ENCODE measurements around the gene AXIN2. TPM values are rescaled to one million over a fixed set of nuclear protein-coding genes. Genes with fewer than 3 reads are reported as not detected.
A peak's percentile ranks its signal among the peaks of the same experiment; 100 is the strongest.

Gene AXIN2
- total RNA-seq, 1 experiment from 2014 or later = 168 TPM

DNA sequence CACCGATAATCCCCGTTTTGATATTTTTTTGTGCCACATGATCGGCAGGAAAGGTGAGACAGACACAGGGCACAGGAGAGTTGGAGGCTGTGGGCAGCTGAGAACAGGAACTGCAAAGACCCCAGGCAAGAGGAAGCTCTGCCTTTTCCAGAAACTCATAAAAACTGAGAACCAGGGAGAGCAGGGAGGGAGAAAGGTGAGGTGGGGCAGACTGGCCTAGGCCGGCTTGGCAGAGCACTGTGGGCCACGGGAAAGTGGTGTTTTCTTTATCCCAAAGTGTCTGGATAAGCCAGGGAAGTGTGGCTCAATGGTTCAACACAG, 11.8 kb upstream of the AXIN2 start:
- CTCF ChIA-PET = no interaction called here
- Mint-ChIP-seq H3K27ac (ENCODE audit: unreplicated experiment) (no peak overlapping the region), H3K4me3 (ENCODE audit: unreplicated experiment) (peak overlapping the region; percentile 43), H3K27me3 (ENCODE audit: insufficient read depth, unreplicated experiment) (no peaks in the 10 kb centered on the region), H3K9me3 (ENCODE audit: unreplicated experiment) (no peaks in the 10 kb centered on the region), H3K36me3 (ENCODE audit: insufficient read depth, unreplicated experiment) (no peaks in the 10 kb centered on the region), H3K4me1 (ENCODE audit: low read depth, unreplicated experiment) (peaks cover 45% of the 10 kb centered on the region)
- POLR2A ChIA-PET = no interaction called here
- TF ChIP-seq, protein P1, sequence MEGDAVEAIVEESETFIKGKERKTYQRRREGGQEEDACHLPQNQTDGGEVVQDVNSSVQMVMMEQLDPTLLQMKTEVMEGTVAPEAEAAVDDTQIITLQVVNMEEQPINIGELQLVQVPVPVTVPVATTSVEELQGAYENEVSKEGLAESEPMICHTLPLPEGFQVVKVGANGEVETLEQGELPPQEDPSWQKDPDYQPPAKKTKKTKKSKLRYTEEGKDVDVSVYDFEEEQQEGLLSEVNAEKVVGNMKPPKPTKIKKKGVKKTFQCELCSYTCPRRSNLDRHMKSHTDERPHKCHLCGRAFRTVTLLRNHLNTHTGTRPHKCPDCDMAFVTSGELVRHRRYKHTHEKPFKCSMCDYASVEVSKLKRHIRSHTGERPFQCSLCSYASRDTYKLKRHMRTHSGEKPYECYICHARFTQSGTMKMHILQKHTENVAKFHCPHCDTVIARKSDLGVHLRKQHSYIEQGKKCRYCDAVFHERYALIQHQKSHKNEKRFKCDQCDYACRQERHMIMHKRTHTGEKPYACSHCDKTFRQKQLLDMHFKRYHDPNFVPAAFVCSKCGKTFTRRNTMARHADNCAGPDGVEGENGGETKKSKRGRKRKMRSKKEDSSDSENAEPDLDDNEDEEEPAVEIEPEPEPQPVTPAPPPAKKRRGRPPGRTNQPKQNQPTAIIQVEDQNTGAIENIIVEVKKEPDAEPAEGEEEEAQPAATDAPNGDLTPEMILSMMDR (IDR thresholded peaks at IDR 0.05; ENCODE audit: insufficient read depth in 1 of 2, low read depth in 1 of 2, low read length in 1 of 2, severe bottlenecking in 1 of 2, unreplicated experiment in 1 of 2) = no peak
- BruUV-seq (replicated peaks) = no TSS peak
- no peak for DNase-seq
- Histone ChIP-seq H3K4me1 (peaks cover 31% of the 10 kb centered on the region), H3K36me3 (ENCODE audit: control insufficient read depth, insufficient read depth, low read length) (no peaks in the 10 kb centered on the region), H3K27me3 (replicated peaks; ENCODE audit: control insufficient read depth, insufficient read depth, low read length) (no peaks in the 10 kb centered on the region), H3K4me3 (ENCODE audit: low read depth, low read length) (no peak overlapping the region), H3K9me3 (no peaks in the 10 kb centered on the region)
- intact Hi-C loops (cut with micrococcal nuclease; ENCODE audit: unreplicated experiment) = no loop called here

DNA sequence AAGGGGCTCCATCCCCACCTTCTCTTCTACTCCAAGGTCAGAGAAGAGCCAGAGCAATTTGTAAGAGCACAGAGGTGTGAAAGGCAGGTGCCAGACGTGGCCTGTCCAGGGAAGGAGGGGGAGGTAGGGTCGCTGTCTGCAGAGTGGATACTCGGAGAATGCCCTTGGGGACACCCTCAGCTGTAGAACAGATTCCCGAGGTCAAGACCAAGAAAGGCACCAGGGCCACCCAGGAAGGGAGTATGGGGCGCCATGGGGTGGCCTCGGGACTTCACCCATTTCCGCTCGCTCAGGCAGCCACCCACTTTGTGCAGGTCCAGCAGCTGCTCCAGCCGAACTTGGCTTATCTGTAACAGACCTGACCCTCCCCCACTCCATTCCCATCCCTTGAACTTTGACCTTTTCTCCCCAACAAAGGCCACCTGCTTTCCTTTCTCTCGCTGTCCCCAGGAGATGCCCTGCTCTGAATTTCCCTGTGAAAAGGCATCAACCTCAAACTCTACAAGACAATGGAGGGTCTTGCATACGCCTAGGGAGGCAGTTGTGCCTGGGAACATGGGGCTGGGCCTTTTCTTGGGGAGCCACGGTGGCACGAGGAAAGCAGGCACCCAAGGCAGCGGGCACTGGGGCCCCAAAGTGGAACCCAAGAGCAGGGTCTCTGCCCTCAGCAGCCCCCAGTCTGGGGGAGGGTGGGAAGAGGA, 11.3 kb upstream of the AXIN2 start:
- H3K4me1 Mint-ChIP-seq (ENCODE audit: low read depth, unreplicated experiment) = peaks cover 45% of the 10 kb centered on the region
- peaks cover 29% of the 10 kb centered on the region for H3K4me1 ChIP-seq
- TF ChIP-seq, protein P1 (IDR thresholded peaks at IDR 0.05; ENCODE audit: insufficient read depth in 1 of 2, low read depth in 1 of 2, low read length in 1 of 2, severe bottlenecking in 1 of 2, unreplicated experiment in 1 of 2) = no peak
- no peak overlapping the region for H3K27ac Mint-ChIP-seq (ENCODE audit: unreplicated experiment)
- ChIA-PET POLR2A (no interaction called here), CTCF (no interaction called here)
- H3K9me3 ChIP-seq = no peaks in the 10 kb centered on the region
- no peak for DNase-seq
- intact Hi-C loops (cut with micrococcal nuclease; ENCODE audit: unreplicated experiment) = no loop called here
- no peaks in the 10 kb centered on the region for H3K27me3 ChIP-seq (replicated peaks; ENCODE audit: control insufficient read depth, insufficient read depth, low read length)
- no peaks in the 10 kb centered on the region for H3K36me3 Mint-ChIP-seq (ENCODE audit: insufficient read depth, unreplicated experiment)
- H3K4me3 Mint-ChIP-seq (ENCODE audit: unreplicated experiment) = peak overlapping the region; percentile 43
- no peak overlapping the region for H3K4me3 ChIP-seq (ENCODE audit: low read depth, low read length)
- BruUV-seq (replicated peaks) = no TSS peak
- H3K9me3 Mint-ChIP-seq (ENCODE audit: unreplicated experiment) = no peaks in the 10 kb centered on the region
- H3K27me3 Mint-ChIP-seq (ENCODE audit: insufficient read depth, unreplicated experiment) = no peaks in the 10 kb centered on the region
- no peaks in the 10 kb centered on the region for H3K36me3 ChIP-seq (ENCODE audit: control insufficient read depth, insufficient read depth, low read length)

DNA sequence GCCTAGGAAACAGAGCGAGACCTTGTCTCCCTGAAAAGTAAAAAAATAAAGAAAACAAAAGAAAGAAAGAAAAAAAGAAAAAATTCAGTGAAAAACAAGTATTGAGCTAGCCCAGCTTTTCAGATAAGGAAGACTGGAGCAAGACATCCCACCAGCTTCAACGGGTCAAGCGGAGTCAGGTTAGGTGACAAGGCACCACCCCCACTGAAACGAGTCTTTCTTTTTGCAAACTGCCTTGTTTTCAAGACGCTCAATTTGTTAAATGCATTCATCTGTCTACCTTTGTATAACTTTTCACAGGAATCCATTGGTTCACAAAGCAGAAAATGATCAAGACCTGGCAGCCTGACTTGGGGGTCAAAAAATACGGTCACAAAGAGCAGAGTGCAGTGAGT, 10.7 kb upstream of the AXIN2 start:
- no peak overlapping the region for H3K4me3 Mint-ChIP-seq (ENCODE audit: unreplicated experiment)
- H3K4me1 ChIP-seq = peaks cover 23% of the 10 kb centered on the region
- ChIA-PET POLR2A (no interaction called here), CTCF (no interaction called here)
- no peak for DNase-seq
- peaks cover 39% of the 10 kb centered on the region for H3K4me1 Mint-ChIP-seq (ENCODE audit: low read depth, unreplicated experiment)
- H3K27me3 ChIP-seq (replicated peaks; ENCODE audit: control insufficient read depth, insufficient read depth, low read length) = no peaks in the 10 kb centered on the region
- intact Hi-C loops (cut with micrococcal nuclease; ENCODE audit: unreplicated experiment) = no loop called here
- H3K9me3 Mint-ChIP-seq (ENCODE audit: unreplicated experiment) = no peaks in the 10 kb centered on the region
- H3K9me3 ChIP-seq = no peaks in the 10 kb centered on the region
- no peak overlapping the region for H3K27ac Mint-ChIP-seq (ENCODE audit: unreplicated experiment)
- no peak overlapping the region for H3K4me3 ChIP-seq (ENCODE audit: low read depth, low read length)
- no peaks in the 10 kb centered on the region for H3K36me3 ChIP-seq (ENCODE audit: control insufficient read depth, insufficient read depth, low read length)
- H3K27me3 Mint-ChIP-seq (ENCODE audit: insufficient read depth, unreplicated experiment) = no peaks in the 10 kb centered on the region
- no TSS peak for BruUV-seq (replicated peaks)
- TF ChIP-seq, protein P1 (IDR thresholded peaks at IDR 0.05; ENCODE audit: insufficient read depth in 1 of 2, low read depth in 1 of 2, low read length in 1 of 2, severe bottlenecking in 1 of 2, unreplicated experiment in 1 of 2) = no peak
- no peaks in the 10 kb centered on the region for H3K36me3 Mint-ChIP-seq (ENCODE audit: insufficient read depth, unreplicated experiment)
